ENCODE measurements around the gene COPS2.
A peak's percentile ranks its signal among the peaks of the same experiment; 100 is the strongest.

Gene COPS2

DNA sequence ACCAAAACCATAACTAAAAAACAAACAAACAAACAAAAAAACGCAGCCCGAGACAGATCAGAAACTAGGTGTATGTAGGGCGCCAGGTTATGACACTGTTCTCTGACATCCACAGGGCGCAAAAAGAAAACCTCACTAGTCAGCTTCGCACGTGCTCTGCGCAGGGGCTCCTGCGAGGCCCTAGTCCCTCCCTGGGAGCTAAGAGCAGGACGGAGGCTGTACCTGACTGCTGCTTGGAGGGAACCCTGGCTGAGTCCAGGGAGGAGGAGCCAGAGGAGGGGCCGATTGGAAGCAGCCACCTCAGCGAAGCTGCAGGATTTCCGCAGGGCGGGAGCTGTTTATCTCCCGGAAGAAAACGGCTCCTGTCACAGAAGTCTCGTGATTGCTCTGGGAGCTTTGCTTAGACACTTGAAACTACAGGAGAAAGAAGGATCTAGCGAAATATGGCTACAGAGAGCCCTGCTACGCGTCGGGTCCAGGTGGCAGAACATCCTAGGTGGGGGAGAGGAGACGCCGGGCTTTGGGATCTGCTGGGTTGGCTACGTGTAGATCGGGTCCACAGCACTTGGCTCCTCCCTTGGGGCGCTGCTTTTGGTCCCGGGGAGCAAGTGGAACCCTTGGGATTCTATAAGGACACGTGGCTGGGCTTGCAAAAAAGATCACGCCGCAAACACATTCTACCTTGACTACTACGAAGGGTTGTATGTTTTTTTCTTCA lies 14.6 kb upstream of the COPS2 start, which contains the start of gene GALK2:
Gene GALK2 (plus strand): TSS at position 368 of the 718 bp plus-strand sequence. CDS start 76 bp downstream, at position 444.
- TF ChIP-seq, protein P1, sequence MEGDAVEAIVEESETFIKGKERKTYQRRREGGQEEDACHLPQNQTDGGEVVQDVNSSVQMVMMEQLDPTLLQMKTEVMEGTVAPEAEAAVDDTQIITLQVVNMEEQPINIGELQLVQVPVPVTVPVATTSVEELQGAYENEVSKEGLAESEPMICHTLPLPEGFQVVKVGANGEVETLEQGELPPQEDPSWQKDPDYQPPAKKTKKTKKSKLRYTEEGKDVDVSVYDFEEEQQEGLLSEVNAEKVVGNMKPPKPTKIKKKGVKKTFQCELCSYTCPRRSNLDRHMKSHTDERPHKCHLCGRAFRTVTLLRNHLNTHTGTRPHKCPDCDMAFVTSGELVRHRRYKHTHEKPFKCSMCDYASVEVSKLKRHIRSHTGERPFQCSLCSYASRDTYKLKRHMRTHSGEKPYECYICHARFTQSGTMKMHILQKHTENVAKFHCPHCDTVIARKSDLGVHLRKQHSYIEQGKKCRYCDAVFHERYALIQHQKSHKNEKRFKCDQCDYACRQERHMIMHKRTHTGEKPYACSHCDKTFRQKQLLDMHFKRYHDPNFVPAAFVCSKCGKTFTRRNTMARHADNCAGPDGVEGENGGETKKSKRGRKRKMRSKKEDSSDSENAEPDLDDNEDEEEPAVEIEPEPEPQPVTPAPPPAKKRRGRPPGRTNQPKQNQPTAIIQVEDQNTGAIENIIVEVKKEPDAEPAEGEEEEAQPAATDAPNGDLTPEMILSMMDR (IDR thresholded peaks at IDR 0.05), result no peak
- H3K27me3 ChIP-seq, result no peaks in the 10 kb centered on the region
- peak within 1 kb of the TSS; percentile 82 to 90 for H3K27ac ChIP-seq
- no peaks in the 10 kb centered on the region for H3K36me3 ChIP-seq
- peaks cover 0 to 21% (median 12%) of the 10 kb centered on the region in 4 donors for H3K4me1 ChIP-seq
- H3K4me3 ChIP-seq, result peak within 1 kb of the TSS; percentile 61 to 79
- intact Hi-C loops (cut with DNase I; ENCODE audit: low total_unique reads), result no loop called here
- DNase-seq, result peak; percentile 91 to 95
- H3K9me3 ChIP-seq, result no peaks in the 10 kb centered on the region

DNA sequence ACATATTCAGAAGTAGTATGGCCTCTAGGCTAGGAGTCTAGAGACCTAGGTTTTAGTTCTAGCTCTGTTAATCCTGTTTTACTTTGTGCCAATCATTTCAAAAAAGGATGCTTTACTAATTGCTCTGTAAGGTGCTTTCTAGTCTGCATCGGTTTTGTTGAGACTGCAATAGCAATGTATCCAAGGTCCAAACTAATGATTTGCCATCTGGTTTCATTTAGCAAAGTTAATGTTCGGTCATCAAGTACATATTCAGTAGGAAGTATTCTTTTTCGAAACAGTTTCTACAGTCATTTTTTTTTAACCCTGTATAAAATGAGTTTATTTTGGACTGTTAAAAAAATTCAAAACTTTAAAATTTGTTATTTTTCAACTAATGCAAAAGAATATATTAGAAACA lies 12.6 kb upstream of the COPS2 start:
- H3K9me3 ChIP-seq, result no peaks in the 10 kb centered on the region
- intact Hi-C loops (cut with DNase I; ENCODE audit: low total_unique reads), result no loop called here
- no peaks in the 10 kb centered on the region for H3K27me3 ChIP-seq
- TF ChIP-seq, protein P1 (IDR thresholded peaks at IDR 0.05), result no peak
- H3K36me3 ChIP-seq, result no peaks in the 10 kb centered on the region
- no peak overlapping the region for H3K4me3 ChIP-seq
- peaks cover 0 to 21% (median 12%) of the 10 kb centered on the region in 4 donors for H3K4me1 ChIP-seq
- no peak for DNase-seq
- no peak overlapping the region for H3K27ac ChIP-seq

DNA sequence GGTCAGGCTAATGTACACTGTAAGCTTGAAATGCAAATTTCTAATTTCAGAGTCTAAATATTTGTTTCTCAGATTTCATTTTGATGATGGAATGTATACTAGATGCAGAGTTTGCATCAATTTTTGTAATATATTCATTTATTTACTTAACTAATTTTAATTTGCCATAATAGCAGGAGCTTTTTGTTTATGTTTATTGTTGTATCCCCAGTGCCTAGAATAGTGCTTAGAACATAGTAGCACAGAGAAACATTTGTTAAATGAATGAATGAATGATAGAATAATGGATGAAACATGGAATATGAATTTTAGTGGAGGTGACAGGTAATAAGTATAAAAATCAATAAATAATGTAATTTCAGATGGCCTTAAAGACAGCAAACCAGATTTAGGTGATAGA lies 9.5 kb upstream of the COPS2 start:
- intact Hi-C loops (cut with DNase I; ENCODE audit: low total_unique reads), result no loop called here
- DNase-seq, result no peak
- peaks cover 0 to 6% (median 2%) of the 10 kb centered on the region in 4 donors for H3K4me1 ChIP-seq
- no peaks in the 10 kb centered on the region for H3K27me3 ChIP-seq
- peaks cover 0 to 15% (median 13%) of the 10 kb centered on the region in 3 donors for H3K36me3 ChIP-seq
- no peaks in the 10 kb centered on the region for H3K9me3 ChIP-seq
- no peak overlapping the region for H3K27ac ChIP-seq
- TF ChIP-seq, protein P1 (IDR thresholded peaks at IDR 0.05), result no peak
- no peak overlapping the region for H3K4me3 ChIP-seq

DNA sequence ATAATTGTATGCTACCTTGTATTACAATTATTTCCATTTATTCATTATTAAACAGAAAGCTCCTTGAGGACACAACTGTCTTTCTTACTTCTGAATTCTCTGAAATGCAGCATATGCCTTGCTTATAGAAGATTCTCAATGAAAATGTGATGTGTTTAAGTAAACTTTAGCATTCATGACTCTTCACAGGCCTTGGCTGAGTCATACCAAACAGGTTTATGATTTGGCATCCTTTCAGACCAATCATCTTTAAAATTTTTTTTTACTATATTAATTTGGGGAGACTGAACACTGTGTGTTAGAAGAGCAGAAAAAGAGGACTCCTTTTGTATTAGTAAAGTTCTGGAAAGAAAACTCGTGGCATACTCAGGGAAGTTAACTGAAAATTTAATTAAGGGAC lies 8.3 kb upstream of the COPS2 start:
- DNase-seq, result no peak
- no peaks in the 10 kb centered on the region for H3K9me3 ChIP-seq
- H3K36me3 ChIP-seq, result peaks cover 0 to 15% (median 13%) of the 10 kb centered on the region in 3 donors
- no peak overlapping the region for H3K27ac ChIP-seq
- no peaks in the 10 kb centered on the region for H3K27me3 ChIP-seq
- no peaks in the 10 kb centered on the region for H3K4me1 ChIP-seq
- TF ChIP-seq, protein P1 (IDR thresholded peaks at IDR 0.05), result no peak
- intact Hi-C loops (cut with DNase I; ENCODE audit: low total_unique reads), result no loop called here
- H3K4me3 ChIP-seq, result no peak overlapping the region

DNA sequence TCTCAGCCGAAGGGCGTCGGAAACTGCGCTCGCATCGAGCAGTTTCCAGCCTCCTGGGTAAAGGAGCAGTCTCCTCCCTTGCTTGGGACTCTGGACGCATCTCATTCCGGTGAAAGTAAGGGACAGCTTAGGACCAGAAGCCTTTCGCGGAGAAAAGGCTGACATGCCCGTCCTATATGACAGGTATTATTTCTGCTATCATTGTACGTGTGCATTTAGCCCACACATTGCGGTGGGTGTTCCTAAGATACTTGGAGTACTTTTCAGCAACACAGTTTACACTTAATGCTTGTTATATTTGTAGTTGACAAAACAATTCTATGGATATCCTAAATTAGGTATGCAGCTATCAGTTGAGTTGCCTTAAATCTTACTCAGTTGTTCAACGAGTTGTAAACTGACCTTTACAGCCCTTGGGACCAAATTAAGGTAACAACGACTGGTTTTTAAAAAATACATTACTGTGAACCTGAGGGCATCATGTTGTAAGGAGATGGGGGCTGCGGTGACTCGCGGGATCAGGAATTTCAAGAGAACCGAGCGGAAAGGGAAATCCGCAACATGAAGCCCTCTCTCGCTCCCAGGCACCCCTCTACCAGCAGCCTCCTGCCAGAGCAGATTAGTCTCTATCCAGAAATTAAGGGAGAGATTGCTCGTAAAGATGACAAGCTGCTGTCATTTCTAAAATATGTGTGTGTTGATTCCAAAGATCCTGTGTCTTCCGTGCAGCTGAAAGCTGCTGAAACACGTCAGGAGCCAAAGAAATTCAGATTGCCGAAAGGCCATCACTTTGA lies 632 bp upstream of the COPS2 start:
- H3K4me3 ChIP-seq, result peak overlapping the region; percentile 91 to 95
- TF ChIP-seq, protein P1 (IDR thresholded peaks at IDR 0.05), result no peak
- no peaks in the 10 kb centered on the region for H3K27me3 ChIP-seq
- no peak for DNase-seq
- H3K4me1 ChIP-seq, result peaks cover 0 to 35% (median 4%) of the 10 kb centered on the region in 4 donors
- H3K36me3 ChIP-seq, result no peaks in the 10 kb centered on the region
- no peaks in the 10 kb centered on the region for H3K9me3 ChIP-seq
- peak overlapping the region; percentile 93 for H3K27ac ChIP-seq
- intact Hi-C loops (cut with DNase I; ENCODE audit: low total_unique reads), result no loop called here

Data from tibial artery (tissue), 4 donors.